DOHH2 (cell line): ENCODE results near the gene CDX1.

ENCODE experiments used
- CTCF ChIP-seq: fragments of 200-600 bp; sonication (generic); IDR thresholded peaks from one replicate; pipeline ENCODE4 v1.5.1; 2014; ENCODE audit warnings: antibody characterized with exemption, mild to moderate bottlenecking, low read depth, low read length; ENCODE audit not compliant: poor library complexity, severe bottlenecking
- EZH2phosphoT487 ChIP-seq: fragments of 200-600 bp; sonication (generic); IDR thresholded peaks from 2 replicates; pipeline ENCODE4 v1.6.1; 2017; ENCODE audit warnings: borderline replicate concordance, mild to moderate bottlenecking, antibody characterized with exemption, low read length, moderate library complexity, mixed read lengths

GRCh38 chr5:150177721-150178120 lies 11.1 kb downstream of the CDX1 start:
- TF ChIP-seq CTCF (no peak), EZH2phosphoT487 (no peak)
